Measurements from ENCODE around the gene KIF13A. TPM values are rescaled to one million over a fixed set of nuclear protein-coding genes. Genes with fewer than 3 reads are reported as not detected.
A peak's percentile ranks its signal among the peaks of the same experiment; 100 is the strongest.
"Not testable (repeated sequence)": the region's sequence is repeated elsewhere in the genome, so short reads cannot be mapped to it uniquely, and the experiment has no call there.

The KIF13A gene
- total RNA-seq, 1 donor from 2014 or later, result 19.4 TPM

GRCh38 chr6:17877196-17877894 lies 110.1 kb downstream of the KIF13A start:
- DNase-seq (ENCODE audit: low read depth in 2 of 2), result no peak

- no peak for DNase-seq (ENCODE audit: low read depth in 2 of 2)
Measured at GRCh38 chr6:17874753-17875152, 112.7 kb downstream of the KIF13A start.

- no peak for DNase-seq (ENCODE audit: low read depth in 2 of 2)
Measured at GRCh38 chr6:17872908-17873307, 114.5 kb downstream of the KIF13A start.

DNA sequence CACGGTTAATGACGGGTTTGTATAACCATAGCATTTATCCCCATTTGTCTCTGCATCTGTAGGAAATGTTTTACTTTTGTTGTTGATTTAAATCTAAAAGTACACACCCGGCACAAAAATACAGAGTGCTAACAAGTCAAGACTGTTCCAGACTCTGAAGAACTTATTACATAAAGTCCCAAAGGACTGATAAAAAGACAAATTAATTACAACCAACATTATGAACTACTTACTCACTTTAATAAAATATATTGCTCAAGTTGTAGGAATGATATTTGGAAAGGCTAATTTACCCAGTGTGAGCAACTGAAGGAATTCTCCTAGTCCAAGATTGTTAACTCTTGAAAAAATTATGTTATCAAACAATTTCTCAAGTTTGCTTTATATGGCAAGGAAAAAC lies 115.6 kb downstream of the KIF13A start:
- DNase-seq (ENCODE audit: low read depth in 2 of 2), result no peak

- DNase-seq (ENCODE audit: low read depth in 2 of 2), result no peak
Measured at GRCh38 chr6:17871189-17871519, 116.3 kb downstream of the KIF13A start.

DNA sequence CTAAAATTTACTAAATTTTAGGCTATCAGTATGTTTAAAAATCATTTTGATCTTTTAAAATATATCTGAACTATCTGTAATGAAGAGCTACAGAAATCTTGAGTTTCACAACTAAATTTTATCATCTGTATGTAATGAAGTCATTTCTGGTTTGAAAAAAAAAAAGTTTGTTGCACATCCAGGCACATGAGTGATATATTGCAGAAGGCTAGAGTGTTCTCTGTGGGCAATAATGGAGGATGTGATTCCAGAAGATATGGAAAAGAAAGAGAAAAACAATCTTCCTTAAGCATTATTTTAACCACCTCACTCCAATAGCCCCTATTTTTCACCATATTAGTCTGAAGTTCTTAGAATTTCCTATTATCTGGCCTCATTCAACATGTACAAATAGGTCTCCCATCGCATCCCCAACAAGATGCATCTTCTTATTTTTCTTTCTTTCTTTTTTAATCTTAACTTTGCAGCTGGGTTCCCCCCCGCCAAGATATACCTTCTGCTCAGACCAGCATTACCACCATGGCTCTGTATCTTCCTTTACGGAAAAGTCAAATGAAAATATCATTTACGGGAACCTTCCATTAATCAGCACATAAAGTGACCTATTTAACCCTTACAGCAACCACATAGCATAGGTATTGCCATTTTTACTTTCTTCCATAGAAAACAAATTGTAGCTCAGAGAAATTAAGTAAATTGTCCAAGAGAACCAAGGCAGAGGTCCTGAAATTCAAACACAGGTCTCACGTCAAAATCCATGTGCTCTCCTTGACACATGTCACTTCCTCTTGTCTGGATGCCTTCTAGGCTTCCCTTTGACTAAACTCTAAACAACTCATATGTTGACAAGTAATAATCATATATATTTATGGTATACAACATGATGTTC lies 116.9 kb downstream of the KIF13A start:
- peak in 1 of 2 donors; percentile 4 for DNase-seq (ENCODE audit: low read depth in 2 of 2)

DNA sequence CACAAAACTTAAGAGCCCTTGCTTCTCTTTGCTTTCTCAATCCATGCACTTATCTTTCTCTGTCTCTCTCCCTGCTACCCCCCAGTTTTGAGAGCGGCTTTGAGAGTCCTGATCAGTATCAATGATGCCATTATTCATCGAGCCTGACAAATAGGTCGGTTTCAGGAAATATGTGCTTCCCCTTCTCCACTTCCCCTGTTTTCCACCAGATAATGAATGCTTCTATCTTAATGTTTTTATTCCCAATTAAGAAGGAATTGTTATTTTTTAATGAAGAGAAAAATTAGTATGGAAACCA lies 117.7 kb downstream of the KIF13A start:
- DNase-seq (ENCODE audit: low read depth in 2 of 2), result peak; percentile 28 to 40

GRCh38 chr6:17869010-17869752 lies 118.3 kb downstream of the KIF13A start:
- peak; percentile 31 to 52 for DNase-seq (ENCODE audit: low read depth in 2 of 2)

GRCh38 chr6:17867880-17868279 lies 119.6 kb downstream of the KIF13A start:
- DNase-seq (ENCODE audit: low read depth in 2 of 2), result peak in 1 of 2 donors; percentile 49

- DNase-seq (ENCODE audit: low read depth in 2 of 2), result no peak
Measured at GRCh38 chr6:17866876-17867444, 120.5 kb downstream of the KIF13A start.

- DNase-seq (ENCODE audit: low read depth in 2 of 2), result peak; percentile 96 to 97
Measured at GRCh38 chr6:17865798-17866725, 121.4 kb downstream of the KIF13A start.

DNA sequence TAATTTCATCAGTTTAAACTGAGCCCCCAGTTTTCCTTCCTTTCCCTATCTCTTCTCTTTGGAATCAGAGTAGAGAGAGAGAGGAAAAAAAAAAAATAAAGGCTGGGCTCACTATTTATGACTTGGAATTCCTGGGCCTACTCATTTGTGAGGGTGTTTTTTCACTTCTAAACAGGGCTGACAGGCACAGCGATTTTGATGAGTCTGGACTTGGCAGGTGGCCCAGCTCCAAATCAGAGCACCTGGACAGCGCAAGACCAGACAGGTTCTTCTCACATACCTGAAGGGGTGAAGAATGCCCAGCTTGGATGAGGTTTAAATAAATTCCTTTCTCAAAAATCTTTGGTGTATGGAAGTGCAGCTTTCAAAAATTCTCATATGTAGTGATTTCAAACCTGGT lies 122.2 kb downstream of the KIF13A start:
- peak; percentile 35 to 56 for DNase-seq (ENCODE audit: low read depth in 2 of 2)

GRCh38 chr6:17863901-17864754 lies 123.3 kb downstream of the KIF13A start:
- peak; percentile 29 to 70 for DNase-seq (ENCODE audit: low read depth in 2 of 2)

GRCh38 chr6:17861361-17861760 lies 126.1 kb downstream of the KIF13A start:
- DNase-seq (ENCODE audit: low read depth in 2 of 2), result no peak

GRCh38 chr6:17859846-17860245 lies 127.6 kb downstream of the KIF13A start:
- no peak for DNase-seq (ENCODE audit: low read depth in 2 of 2)

DNA sequence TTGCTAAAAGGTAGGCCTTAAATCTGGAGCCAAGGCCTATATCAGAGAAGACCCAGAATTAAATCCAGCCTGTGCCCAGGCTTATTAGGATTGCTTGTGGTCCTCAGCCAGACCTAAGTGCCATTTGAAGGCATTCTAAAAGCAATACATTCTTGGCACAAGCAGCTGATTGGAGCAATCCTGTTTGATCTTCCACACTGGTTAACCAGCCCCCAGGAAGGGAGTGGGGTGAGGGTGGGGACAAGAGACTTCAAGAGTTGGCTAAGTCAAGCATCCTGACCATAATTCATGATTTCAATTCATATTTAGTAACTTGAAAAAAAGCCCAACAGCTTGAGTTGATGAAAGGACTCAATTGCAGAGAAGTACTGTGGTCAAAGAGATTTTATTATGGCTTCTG lies 128.9 kb downstream of the KIF13A start:
- DNase-seq (ENCODE audit: low read depth in 2 of 2), result no peak

GRCh38 chr6:17857188-17857587 lies 130.2 kb downstream of the KIF13A start:
- DNase-seq (ENCODE audit: low read depth in 2 of 2), result not testable (repeated sequence)

- no peak for DNase-seq (ENCODE audit: low read depth in 2 of 2)
Measured at GRCh38 chr6:17856306-17856705, 131.1 kb downstream of the KIF13A start.

GRCh38 chr6:17855381-17855780 lies 132.1 kb downstream of the KIF13A start:
- DNase-seq (ENCODE audit: low read depth in 2 of 2), result no peak

GRCh38 chr6:17853533-17853932 lies 133.9 kb downstream of the KIF13A start:
- no peak for DNase-seq (ENCODE audit: low read depth in 2 of 2)
